T1000 (cell line): ENCODE results near the gene SAMD4A.

Experiments
- DNase-seq: peaks from one replicate; lab custom pipeline; 2025; ENCODE audit warnings: mixed read lengths; lab: John Stamatoyannopoulos, UW

SAMD4A gene

DNA sequence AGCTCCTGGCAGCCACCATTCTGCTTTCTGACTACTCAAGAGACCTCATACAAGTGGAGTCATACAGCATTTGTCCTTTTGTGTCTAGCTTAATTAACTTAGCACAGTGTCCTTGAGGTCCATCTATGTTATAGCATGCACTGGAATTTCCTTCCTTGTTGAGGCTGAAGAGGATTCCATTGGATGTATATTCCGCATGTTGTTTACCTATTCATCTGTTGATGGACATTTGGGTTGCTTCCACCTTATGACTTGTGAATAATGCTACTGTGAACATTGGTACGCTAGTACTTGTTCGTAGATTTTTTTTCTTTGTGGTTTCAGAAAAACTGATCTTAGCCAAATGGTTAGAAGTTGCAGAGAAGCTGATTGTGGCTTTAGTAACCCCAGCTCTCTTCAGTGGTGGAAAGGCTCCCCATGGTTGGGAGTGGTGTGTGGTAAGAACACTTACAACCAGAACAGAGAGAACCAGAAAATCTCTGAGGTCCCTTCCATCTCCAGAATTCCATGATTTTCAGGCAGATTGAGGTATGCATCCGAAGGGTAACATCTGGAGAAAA, 118.4 kb downstream of the SAMD4A start:
- DNase-seq, result no peak

- peak; percentile 43 for DNase-seq
Observed at GRCh38 chr14:54686219-54686870, 119.4 kb downstream of the SAMD4A start.

DNA sequence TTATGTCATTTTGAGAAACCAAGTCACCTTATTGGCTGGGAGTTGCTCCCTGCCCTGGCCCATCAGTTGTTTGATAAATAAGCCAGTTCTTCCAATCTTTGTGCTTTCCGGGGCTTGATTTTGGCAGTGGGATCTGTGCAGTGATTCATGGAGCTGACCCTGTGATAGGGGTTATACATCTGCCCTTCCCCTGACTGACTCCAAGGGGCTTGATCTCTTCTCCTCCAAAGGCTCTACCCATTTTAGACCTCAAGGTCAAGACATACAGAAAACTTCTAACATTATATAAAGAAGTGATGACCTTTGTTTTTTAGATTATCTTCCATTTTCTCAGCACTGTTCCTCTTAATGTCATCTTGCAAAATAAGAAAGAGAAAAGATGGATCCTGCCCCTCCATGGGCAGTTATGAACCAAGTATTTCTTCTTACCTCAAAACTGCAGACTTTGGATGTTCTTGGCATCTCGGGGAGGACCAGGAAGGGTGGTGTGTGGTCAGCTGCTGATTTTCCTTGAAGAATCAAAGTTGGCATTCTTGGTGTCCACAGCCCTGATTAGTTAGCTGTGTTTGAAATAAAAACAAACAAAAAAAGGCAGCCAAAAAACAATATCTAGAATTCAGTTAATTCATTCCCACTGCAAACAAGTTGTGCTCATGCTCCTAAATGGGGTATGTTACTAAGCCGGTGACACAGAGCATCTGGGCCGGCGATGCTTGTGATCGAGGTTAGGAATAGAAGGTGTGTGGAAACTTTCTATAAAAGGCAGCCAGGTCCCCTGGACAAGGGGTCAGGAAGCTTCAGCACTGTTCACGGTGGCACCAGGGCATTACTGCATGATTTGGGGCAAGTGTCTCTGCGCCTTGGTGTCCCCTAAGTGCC, 120.2 kb downstream of the SAMD4A start:
- no peak for DNase-seq

DNA sequence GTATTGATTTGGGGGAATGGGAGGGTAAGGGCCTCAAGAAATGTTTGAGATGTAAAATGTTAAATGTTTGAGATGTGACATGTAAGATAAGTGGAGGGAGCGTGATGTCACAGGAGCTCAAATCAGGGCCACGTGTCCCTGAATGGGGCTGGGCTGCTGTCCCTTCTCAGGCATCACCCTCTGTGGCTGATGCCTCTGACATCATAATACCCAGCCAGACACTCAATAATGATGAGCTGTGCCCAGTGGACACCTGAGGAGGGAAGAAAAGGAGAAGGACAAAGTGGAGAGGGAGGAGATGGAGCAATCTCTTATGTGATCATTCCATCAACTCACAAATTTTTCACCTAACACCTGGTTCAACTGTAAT, 120.8 kb downstream of the SAMD4A start:
- no peak for DNase-seq

DNA sequence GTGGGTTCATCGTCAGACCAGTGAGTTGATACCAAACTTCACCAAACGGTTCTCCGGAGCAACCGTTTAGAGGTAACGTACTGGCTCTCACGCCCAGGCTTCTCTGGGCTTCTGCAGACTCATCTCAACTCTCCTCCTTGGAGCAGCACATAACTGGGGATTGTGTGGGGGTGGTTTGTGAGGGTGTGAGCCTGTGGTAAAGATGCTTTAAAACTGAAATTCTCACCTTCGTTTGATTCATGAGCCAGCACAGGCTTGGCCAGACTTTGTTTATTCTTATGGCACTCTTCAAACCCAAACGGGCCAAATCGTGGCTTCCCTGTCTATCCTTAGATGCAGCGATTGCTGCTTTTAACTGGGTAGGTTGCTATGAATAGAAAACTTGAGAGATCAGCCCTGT, 121.3 kb downstream of the SAMD4A start:
- no peak for DNase-seq

- no peak for DNase-seq
Observed at GRCh38 chr14:54689928-54690327, 123.0 kb downstream of the SAMD4A start.

- no peak for DNase-seq
Observed at GRCh38 chr14:54690887-54691286, 124.0 kb downstream of the SAMD4A start.

DNA sequence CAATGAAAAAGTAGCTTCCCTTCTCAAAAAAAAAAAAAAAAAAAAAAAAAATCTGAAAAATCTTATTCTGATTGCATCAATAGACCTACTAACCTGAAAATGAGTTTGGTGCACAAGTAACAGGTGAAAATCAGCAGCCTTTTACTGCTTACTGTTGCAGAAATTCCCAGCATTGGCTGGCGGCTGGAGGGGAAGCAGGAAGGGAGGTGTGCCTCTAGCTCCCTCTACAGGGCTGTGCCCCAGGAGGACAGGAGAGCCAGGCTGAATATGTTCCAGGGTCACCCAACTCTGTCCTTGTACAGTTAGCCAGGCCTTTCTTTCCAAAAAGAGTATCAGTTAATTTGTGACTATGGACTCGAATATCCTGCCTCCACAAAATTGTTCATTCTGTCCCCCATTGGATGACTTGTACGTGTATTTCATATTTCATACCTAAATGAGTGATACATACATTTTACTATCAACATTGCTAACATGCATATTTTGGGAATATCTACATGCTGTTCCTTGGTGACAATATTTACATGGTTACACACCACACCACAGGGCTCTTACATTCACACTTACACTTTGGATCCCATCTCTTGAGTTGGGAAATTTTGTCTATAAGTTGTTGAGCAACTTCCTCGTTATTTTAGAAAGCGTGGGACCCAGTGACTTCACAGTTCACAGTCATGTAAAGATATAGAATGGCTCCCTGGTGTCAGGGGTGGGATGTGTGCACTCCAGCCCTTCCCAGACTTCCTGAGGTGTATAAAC, 124.8 kb downstream of the SAMD4A start:
- no peak for DNase-seq

DNA sequence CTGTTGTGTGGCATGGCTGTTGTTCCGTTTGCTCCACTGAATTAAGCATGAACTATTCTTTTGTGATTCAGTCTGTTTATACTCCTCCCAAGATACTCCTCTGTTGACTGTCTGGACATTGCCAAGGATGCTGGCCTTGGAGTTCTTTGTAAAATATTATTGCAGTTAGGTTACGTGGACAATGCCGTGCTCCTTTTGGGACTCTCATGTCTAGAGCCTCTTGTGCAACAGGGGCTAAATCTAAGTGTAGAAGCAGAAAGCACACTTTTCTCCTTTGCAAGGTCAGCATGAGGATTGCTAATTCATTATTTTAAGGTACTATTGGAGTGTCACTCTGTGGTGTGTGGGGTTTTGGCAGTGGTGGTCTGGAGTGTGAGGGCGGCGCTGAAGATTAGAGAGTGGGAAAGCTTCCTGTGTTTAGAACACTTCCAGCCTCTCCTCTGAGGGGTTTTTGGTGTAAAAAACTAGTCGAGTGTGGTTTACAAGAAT, 125.4 kb downstream of the SAMD4A start:
- no peak for DNase-seq

GRCh38 chr14:54693761-54694160, 126.8 kb downstream of the SAMD4A start:
- DNase-seq, result no peak

DNA sequence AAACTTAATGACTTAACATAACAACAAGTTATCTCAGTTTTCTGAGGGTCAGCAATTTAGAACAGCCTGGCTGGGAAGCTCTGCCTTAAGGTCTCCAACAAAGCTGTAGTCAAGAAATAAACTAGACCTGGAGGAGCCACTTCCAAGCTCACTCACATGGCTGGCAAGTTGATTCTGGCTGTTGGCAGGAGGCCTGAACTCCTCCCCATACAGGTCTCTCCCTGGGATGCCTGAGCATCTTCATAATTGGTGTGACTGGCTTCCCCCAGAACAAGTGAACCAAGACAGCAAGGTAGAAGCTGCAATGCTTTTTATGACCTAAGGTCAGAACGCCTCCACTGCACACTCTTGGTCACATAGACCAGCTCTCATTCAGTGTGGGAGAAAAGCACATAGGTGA, 128.3 kb downstream of the SAMD4A start:
- no peak for DNase-seq

- no peak for DNase-seq
Observed at GRCh38 chr14:54697001-54697400, 130.1 kb downstream of the SAMD4A start.

GRCh38 chr14:54697803-54698202, 130.9 kb downstream of the SAMD4A start:
- DNase-seq, result no peak

DNA sequence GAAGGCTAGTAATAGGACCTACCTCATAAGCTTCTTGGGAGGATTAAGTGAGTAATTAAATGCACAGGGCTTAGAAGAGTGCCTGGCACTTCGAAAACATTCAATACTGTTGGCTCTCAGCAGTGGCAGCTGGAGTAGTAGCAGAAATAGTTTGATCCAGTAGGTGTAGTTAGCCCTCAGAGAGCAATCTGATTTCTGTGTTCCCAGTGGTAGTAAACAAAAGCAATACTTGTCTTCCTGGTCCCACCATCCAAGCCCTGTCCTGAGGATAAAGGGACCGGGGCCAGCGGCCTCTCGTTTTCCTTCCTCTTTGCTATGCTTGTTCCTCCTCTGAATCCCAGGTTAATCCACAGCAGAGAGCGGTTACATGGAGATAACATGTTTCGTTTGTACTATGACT, 131.6 kb downstream of the SAMD4A start:
- no peak for DNase-seq

DNA sequence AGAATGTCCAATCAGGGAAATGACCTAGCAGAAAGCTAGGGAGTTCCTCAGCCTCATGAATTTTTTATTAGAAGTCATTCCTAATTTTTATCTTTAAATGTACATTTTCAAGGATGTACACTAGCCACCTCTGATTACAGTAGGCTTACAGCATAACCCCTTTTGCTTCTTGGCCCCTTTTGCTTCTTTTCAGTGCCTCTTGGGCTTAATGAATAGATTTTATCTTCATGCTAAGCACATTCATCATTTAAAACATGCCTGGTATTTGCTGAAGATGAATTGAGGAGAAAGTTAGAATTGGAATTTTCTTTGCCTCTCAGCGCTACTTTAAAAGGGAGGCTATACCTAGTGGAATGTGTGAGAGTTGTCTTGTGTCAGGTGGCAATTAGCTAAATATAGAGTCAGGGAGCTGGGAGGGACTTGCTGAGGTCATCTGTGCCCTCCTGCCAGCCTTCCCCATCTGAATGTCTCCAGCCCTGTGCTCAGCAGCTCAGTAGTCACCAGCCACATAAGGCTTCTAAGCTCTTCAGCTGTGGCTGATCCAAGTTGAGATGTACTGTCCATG, 132.1 kb downstream of the SAMD4A start:
- no peak for DNase-seq

DNA sequence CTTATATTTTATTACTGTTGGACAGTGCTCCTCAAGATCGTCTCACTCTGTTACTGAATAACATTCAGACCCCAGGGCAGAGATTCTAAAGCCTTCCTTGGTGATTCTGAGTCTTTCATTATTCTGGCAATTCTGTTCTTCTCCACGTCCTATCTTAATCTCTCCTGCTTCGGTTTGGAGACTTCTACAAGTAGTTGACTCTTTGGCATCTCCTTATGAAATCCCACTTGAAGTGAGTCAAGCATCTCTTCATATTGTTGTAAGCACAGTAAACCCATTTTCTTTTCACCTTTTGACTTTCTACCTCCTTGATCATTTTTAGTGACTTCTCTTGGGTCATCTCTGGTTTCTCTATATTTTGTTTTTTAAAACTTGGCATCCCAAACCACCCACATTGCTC, 132.8 kb downstream of the SAMD4A start:
- DNase-seq, result no peak

DNA sequence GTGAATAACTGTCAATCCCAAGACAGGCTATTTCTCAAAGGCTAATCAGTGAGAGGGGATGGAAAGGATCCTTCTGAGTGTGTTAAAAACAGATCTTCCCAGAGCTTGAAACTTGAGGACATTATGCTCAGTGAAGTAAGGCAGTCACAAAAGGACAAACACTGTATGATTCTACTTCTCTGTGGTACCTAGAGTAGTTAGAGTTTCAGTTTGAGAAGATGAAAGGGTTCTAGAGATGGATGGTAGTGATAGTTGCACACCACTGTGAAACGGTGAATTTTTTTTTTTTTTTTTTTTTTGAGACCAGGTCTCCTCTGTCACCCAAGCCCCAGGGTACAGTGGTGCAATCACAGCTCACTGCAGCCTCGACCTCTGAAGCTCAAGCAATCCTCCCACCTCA, 133.8 kb downstream of the SAMD4A start:
- no peak for DNase-seq

DNA sequence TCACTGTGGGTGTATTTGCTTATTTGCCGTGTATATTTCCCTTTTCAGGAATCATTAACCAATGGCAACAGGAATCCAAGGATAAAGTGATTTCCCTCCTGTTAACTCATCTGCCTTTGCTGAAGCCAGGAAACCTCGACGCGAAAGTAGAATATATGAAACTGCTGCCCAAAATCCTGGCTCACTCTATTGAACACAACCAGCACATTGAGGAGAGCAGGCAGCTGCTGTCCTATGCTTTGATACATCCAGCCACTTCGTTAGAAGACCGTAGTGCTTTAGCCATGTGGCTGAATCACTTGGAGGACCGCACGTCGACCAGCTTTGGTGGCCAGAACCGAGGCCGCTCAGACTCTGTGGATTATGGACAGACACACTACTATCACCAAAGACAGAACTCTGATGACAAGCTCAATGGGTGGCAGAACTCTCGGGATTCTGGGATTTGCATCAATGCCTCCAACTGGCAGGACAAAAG, 135.1 kb downstream of the SAMD4A start:
- no peak for DNase-seq

DNA sequence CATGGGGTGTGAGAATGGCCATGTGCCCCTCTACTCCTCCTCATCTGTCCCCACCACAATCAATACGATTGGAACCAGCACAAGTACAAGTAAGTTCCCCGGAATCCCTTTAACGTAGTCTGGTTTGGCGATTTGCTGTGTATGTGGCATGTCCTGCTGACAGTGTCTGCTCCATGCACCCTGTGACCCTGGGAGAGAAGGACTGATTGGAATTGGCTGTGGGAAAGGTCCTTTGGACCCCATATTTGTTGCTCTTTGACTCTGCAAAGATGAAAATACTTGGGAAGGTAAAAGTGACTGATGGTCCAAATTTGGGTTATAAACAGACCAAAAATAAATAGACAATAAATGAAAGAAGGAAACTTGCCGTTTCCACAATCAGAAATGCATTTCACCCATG, 135.6 kb downstream of the SAMD4A start:
- DNase-seq, result no peak

- no peak for DNase-seq
Observed at GRCh38 chr14:54703082-54703481, 136.2 kb downstream of the SAMD4A start.

GRCh38 chr14:54703724-54704123, 136.8 kb downstream of the SAMD4A start:
- DNase-seq, result no peak

DNA sequence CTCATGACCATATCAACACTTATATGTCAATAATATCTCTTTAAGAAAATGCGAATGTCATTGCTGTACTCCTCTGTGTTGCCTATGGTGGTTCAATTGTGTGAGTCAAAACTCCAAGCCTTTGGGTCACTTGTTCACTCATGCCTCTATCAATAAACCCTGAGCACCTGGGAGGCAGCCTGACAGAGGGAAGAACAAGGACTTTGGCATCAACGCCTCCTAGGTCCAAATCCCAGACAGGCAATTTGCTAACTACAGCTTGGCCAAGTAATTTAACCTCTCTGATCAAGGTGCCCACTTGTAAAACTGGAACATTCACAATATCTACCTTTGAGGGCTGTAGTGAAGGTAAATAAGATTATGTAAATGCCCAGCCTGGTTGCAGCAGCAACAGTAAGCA, 137.8 kb downstream of the SAMD4A start:
- DNase-seq, result no peak
